Mesothelial cell of epicardium (in vitro differentiated cells): Measurements from ENCODE around the gene STK26. TPM values are rescaled to one million over a fixed set of nuclear protein-coding genes. Genes with fewer than 3 reads are reported as not detected.
"Not testable (repeated sequence)": the region's sequence is repeated elsewhere in the genome, so short reads cannot be mapped to it uniquely, and the experiment has no call there.

Experiments used
- DNase-seq, 2 experiments: peaks; one replicate each; pipeline ENCODE4 v3.0.0; 2021; ENCODE audit warnings: low spot score in 2 of 2; ENCODE audit not compliant: unreplicated experiment in 2 of 2
- H3K27ac Mint-ChIP-seq: 2 replicates; pipeline ENCODE4 v1.8.0; 2021; ENCODE audit warnings: mixed read lengths
- H3K27me3 Mint-ChIP-seq: 2 replicates; pipeline ENCODE4 v1.8.0; 2021; ENCODE audit warnings: low read depth, mixed read lengths
- H3K36me3 Mint-ChIP-seq: 2 replicates; pipeline ENCODE4 v1.8.0; 2021; ENCODE audit warnings: mixed read lengths
- H3K4me1 Mint-ChIP-seq: 2 replicates; pipeline ENCODE4 v1.8.0; 2021; ENCODE audit warnings: mixed read lengths
- H3K4me3 Mint-ChIP-seq: 2 replicates; pipeline ENCODE4 v1.8.0; 2021; ENCODE audit warnings: mild to moderate bottlenecking, moderate library complexity, mixed read lengths
- H3K9me3 Mint-ChIP-seq: 2 replicates; pipeline ENCODE4 v1.8.0; 2021; ENCODE audit warnings: mixed read lengths
- CTCF ChIP-seq: fragments of 200-600 bp; sonication (generic); IDR thresholded peaks from one replicate; pipeline ENCODE4 v1.5.0; 2021; ENCODE audit warnings: antibody characterized with exemption; ENCODE audit not compliant: unreplicated experiment
- total RNA-seq: library from RNA; stranded (reverse); gene quantifications from 3 replicates; pipeline ENCODE4 v1.2.1, GENCODE V29; 2021

Gene STK26
- total RNA-seq, 1 donor from 2014 or later: 96.0 TPM

- H3K4me3 Mint-ChIP-seq: no peak overlapping the region
- no peak for TF ChIP-seq CTCF
Measured at GRCh38 chrX:131987252-131987651, 35.9 kb upstream of the STK26 start.

GRCh38 chrX:131988236-131988635, 34.9 kb upstream of the STK26 start:
- H3K4me3 Mint-ChIP-seq: no peak overlapping the region
- H3K9me3 Mint-ChIP-seq: peaks cover 17% of the 10 kb centered on the region
- peaks cover 4% of the 10 kb centered on the region for H3K36me3 Mint-ChIP-seq
- H3K4me1 Mint-ChIP-seq: peaks cover 33% of the 10 kb centered on the region
- TF ChIP-seq CTCF: no peak
- DNase-seq: no peak
- H3K27me3 Mint-ChIP-seq: no peaks in the 10 kb centered on the region
- peak overlapping the region; percentile 77 for H3K27ac Mint-ChIP-seq

More at GRCh38 chrX:131987252-131987651, 35.9 kb upstream of the STK26 start:
- DNase-seq: no peak
- peaks cover 10% of the 10 kb centered on the region for H3K9me3 Mint-ChIP-seq
- peak overlapping the region; percentile 32 for H3K27ac Mint-ChIP-seq
- no peaks in the 10 kb centered on the region for H3K27me3 Mint-ChIP-seq
- peaks cover 36% of the 10 kb centered on the region for H3K4me1 Mint-ChIP-seq
- H3K36me3 Mint-ChIP-seq: peaks cover 4% of the 10 kb centered on the region

GRCh38 chrX:132001127-132001526, 22.0 kb upstream of the STK26 start:
- H3K27ac Mint-ChIP-seq: no peak overlapping the region
- H3K27me3 Mint-ChIP-seq: no peaks in the 10 kb centered on the region
- TF ChIP-seq CTCF: no peak

GRCh38 chrX:132004728-132005127, 18.4 kb upstream of the STK26 start:
- no peak for DNase-seq
- Mint-ChIP-seq H3K9me3 (no peaks in the 10 kb centered on the region), H3K4me1 (peaks cover 72% of the 10 kb centered on the region), H3K27ac (peak overlapping the region; percentile 93), H3K27me3 (no peaks in the 10 kb centered on the region), H3K36me3 (no peaks in the 10 kb centered on the region), H3K4me3 (no peak overlapping the region)
- TF ChIP-seq CTCF: no peak

More at GRCh38 chrX:132001127-132001526, 22.0 kb upstream of the STK26 start:
- H3K9me3 Mint-ChIP-seq: no peaks in the 10 kb centered on the region
- DNase-seq: no peak
- peaks cover 41% of the 10 kb centered on the region for H3K4me1 Mint-ChIP-seq
- no peak overlapping the region for H3K4me3 Mint-ChIP-seq
- no peaks in the 10 kb centered on the region for H3K36me3 Mint-ChIP-seq

GRCh38 chrX:132009350-132009749, 13.8 kb upstream of the STK26 start:
- Mint-ChIP-seq H3K4me1 (peaks cover 58% of the 10 kb centered on the region), H3K27ac (peak overlapping the region; percentile 17), H3K9me3 (no peaks in the 10 kb centered on the region), H3K36me3 (no peaks in the 10 kb centered on the region), H3K27me3 (no peaks in the 10 kb centered on the region), H3K4me3 (no peak overlapping the region)
- DNase-seq: no peak
- no peak for TF ChIP-seq CTCF

GRCh38 chrX:132010213-132010612, 12.9 kb upstream of the STK26 start:
- H3K27me3 Mint-ChIP-seq, H3K27ac Mint-ChIP-seq, DNase-seq, H3K36me3 Mint-ChIP-seq, H3K4me3 Mint-ChIP-seq, H3K9me3 Mint-ChIP-seq: not testable (repeated sequence)
- peaks cover 54% of the 10 kb centered on the region for H3K4me1 Mint-ChIP-seq
